Parathyroid adenoma (tissue), 2 donors: Measurements from ENCODE around the gene ZNF335.
"Not testable (repeated sequence)": the region's sequence is repeated elsewhere in the genome, so short reads cannot be mapped to it uniquely, and the experiment has no call there.

Experiments
- H2AFZ ChIP-seq: fragments of 300-600 bp; sonication (generic); one replicate; pipeline ENCODE4 v1.7.0; 2017; ENCODE audit warnings: antibody characterized with exemption, mild to moderate bottlenecking
- H3K27ac ChIP-seq: fragments of 300-600 bp; sonication (generic); one replicate; pipeline ENCODE4 v1.7.0; 2017
- H3K27me3 ChIP-seq: fragments of 300-600 bp; sonication (generic); one replicate; pipeline ENCODE4 v1.7.0; 2017; ENCODE audit warnings: low read length; ENCODE audit not compliant: control insufficient read depth, insufficient read depth
- H3K36me3 ChIP-seq: fragments of 300-600 bp; sonication (generic); one replicate; pipeline ENCODE4 v1.7.0; 2017; ENCODE audit warnings: low read length; ENCODE audit not compliant: control insufficient read depth, insufficient read depth
- H3K4me1 ChIP-seq: fragments of 300-600 bp; sonication (generic); one replicate; pipeline ENCODE4 v1.7.0; 2017; ENCODE audit warnings: control low read depth
- H3K4me2 ChIP-seq: fragments of 300-600 bp; sonication (generic); one replicate; pipeline ENCODE4 v1.7.0; 2017; ENCODE audit warnings: low read length
- H3K4me3 ChIP-seq: fragments of 300-600 bp; sonication (generic); one replicate; pipeline ENCODE4 v1.7.0; 2017; ENCODE audit warnings: low read depth, low read length
- H3K79me2 ChIP-seq: fragments of 300-600 bp; sonication (generic); one replicate; pipeline ENCODE4 v1.7.0; 2017; ENCODE audit warnings: control low read depth
- H3K9ac ChIP-seq: fragments of 300-600 bp; sonication (generic); one replicate; pipeline ENCODE4 v1.7.0; 2017; ENCODE audit warnings: mild to moderate bottlenecking
- H3K9me3 ChIP-seq: fragments of 300-600 bp; sonication (generic); one replicate; pipeline ENCODE4 v1.7.0; 2017; ENCODE audit warnings: low read length; ENCODE audit not compliant: control insufficient read depth
- CTCF ChIP-seq: fragments of 300-600 bp; sonication (generic); IDR thresholded peaks from one replicate; pipeline ENCODE4 v1.7.0; 2017; ENCODE audit warnings: antibody characterized with exemption, mild to moderate bottlenecking
- donor health status: primary hyperparathyroidism.

ZNF335 gene

GRCh38 chr20:45998337-45998736, 26.3 kb upstream of the ZNF335 start:
- Histone ChIP-seq H3K4me1 (peaks cover 2% of the 10 kb centered on the region), H3K4me3 (no peak overlapping the region), H2AFZ (no peak overlapping the region), H3K79me2 (no peaks in the 10 kb centered on the region), H3K9ac (no peak overlapping the region), H3K4me2 (no peak overlapping the region), H3K9me3 (no peaks in the 10 kb centered on the region), H3K36me3 (no peaks in the 10 kb centered on the region), H3K27me3 (no peaks in the 10 kb centered on the region), H3K27ac (no peak overlapping the region)
- TF ChIP-seq CTCF, result no peak

GRCh38 chr20:45997187-45997586, 25.2 kb upstream of the ZNF335 start:
- H3K9me3 ChIP-seq, result no peaks in the 10 kb centered on the region
- no peaks in the 10 kb centered on the region for H3K36me3 ChIP-seq
- no peaks in the 10 kb centered on the region for H3K79me2 ChIP-seq
- no peak for TF ChIP-seq CTCF
- H3K9ac ChIP-seq, result no peak overlapping the region
- H3K4me1 ChIP-seq, result peaks cover 2% of the 10 kb centered on the region
- no peaks in the 10 kb centered on the region for H3K27me3 ChIP-seq
- H3K4me3 ChIP-seq, result no peak overlapping the region
- H3K4me2 ChIP-seq, result no peak overlapping the region
- H3K27ac ChIP-seq, result no peak overlapping the region
- H2AFZ ChIP-seq, result no peak overlapping the region

- H3K9me3 ChIP-seq, H3K4me2 ChIP-seq, H3K27me3 ChIP-seq, H3K27ac ChIP-seq, H3K4me3 ChIP-seq, H3K9ac ChIP-seq, H3K79me2 ChIP-seq, H3K4me1 ChIP-seq, H3K36me3 ChIP-seq: not testable (repeated sequence)
- H2AFZ ChIP-seq, result peak overlapping the region; percentile 47
Measured at GRCh38 chr20:45995495-45996097, 23.6 kb upstream of the ZNF335 start.

- Histone ChIP-seq H3K4me1 (peaks cover 2% of the 10 kb centered on the region), H3K4me3 (no peak overlapping the region), H3K9me3 (no peaks in the 10 kb centered on the region), H3K36me3 (no peaks in the 10 kb centered on the region), H3K4me2 (no peak overlapping the region), H3K27me3 (no peaks in the 10 kb centered on the region), H3K9ac (no peak overlapping the region), H3K79me2 (no peaks in the 10 kb centered on the region), H2AFZ (no peak overlapping the region), H3K27ac (no peak overlapping the region)
- TF ChIP-seq CTCF, result no peak
Measured at GRCh38 chr20:45994761-45995493, 22.9 kb upstream of the ZNF335 start.

- H3K9me3 ChIP-seq, result no peaks in the 10 kb centered on the region
- no peak overlapping the region for H3K4me3 ChIP-seq
- H3K36me3 ChIP-seq, result no peaks in the 10 kb centered on the region
- peaks cover 2% of the 10 kb centered on the region for H3K4me1 ChIP-seq
- no peaks in the 10 kb centered on the region for H3K27me3 ChIP-seq
- H3K4me2 ChIP-seq, result no peak overlapping the region
- no peak for TF ChIP-seq CTCF
- no peak overlapping the region for H3K9ac ChIP-seq
- no peak overlapping the region for H3K27ac ChIP-seq
- no peaks in the 10 kb centered on the region for H3K79me2 ChIP-seq
- H2AFZ ChIP-seq, result no peak overlapping the region
Measured at GRCh38 chr20:45993197-45993951, 21.4 kb upstream of the ZNF335 start.
